Limb (tissue), 2 donors: Measurements from ENCODE around the gene SMARCA4.
"Not testable (repeated sequence)": the region's sequence is repeated elsewhere in the genome, so short reads cannot be mapped to it uniquely, and the experiment has no call there.

ENCODE experiments used
- DNase-seq, 2 donors: peaks; one replicate each; pipeline ENCODE4 v3.0.0-alpha.2; 2016; ENCODE audit errors: extremely low spot score in 2 of 2

Gene SMARCA4

GRCh38 chr19:11097367-11097766 is 136.5 kb downstream of the SMARCA4 start:
- not testable (repeated sequence) for DNase-seq

GRCh38 chr19:11098327-11098726 is 137.5 kb downstream of the SMARCA4 start:
- no peak for DNase-seq

- no peak for DNase-seq
These were observed 138.0 kb downstream of the SMARCA4 start for GRCh38 chr19:11098861-11099260.

GRCh38 chr19:11100049-11100448 is 139.2 kb downstream of the SMARCA4 start:
- DNase-seq, result no peak

GRCh38 chr19:11101057-11101456 is 140.2 kb downstream of the SMARCA4 start:
- no peak for DNase-seq

GRCh38 chr19:11102944-11103343 is 142.1 kb downstream of the SMARCA4 start:
- DNase-seq, result no peak

GRCh38 chr19:11103667-11104066 is 142.8 kb downstream of the SMARCA4 start:
- not testable (repeated sequence) for DNase-seq

- DNase-seq, result no peak
These were observed 144.3 kb downstream of the SMARCA4 start for GRCh38 chr19:11105014-11105636.

- peak in 1 of 2 donors; percentile 45 for DNase-seq
These were observed 145.6 kb downstream of the SMARCA4 start for GRCh38 chr19:11106477-11106876.

- DNase-seq, result no peak
These were observed 147.9 kb downstream of the SMARCA4 start for GRCh38 chr19:11108746-11109145.

GRCh38 chr19:11111117-11111770 is 150.4 kb downstream of the SMARCA4 start:
- DNase-seq, result no peak

- no peak for DNase-seq
These were observed 150.9 kb downstream of the SMARCA4 start for GRCh38 chr19:11111771-11112144.
